Measurements from ENCODE around the gene ZDHHC21.
"Not testable (repeated sequence)": the region's sequence is repeated elsewhere in the genome, so short reads cannot be mapped to it uniquely, and the experiment has no call there.

Gene ZDHHC21

GRCh38 chr9:14678776-14679175, 14.5 kb downstream of the ZDHHC21 start:
- no peak for DNase-seq

- DNase-seq: no peak
Observed at GRCh38 chr9:14677872-14678271, 15.4 kb downstream of the ZDHHC21 start.

DNA sequence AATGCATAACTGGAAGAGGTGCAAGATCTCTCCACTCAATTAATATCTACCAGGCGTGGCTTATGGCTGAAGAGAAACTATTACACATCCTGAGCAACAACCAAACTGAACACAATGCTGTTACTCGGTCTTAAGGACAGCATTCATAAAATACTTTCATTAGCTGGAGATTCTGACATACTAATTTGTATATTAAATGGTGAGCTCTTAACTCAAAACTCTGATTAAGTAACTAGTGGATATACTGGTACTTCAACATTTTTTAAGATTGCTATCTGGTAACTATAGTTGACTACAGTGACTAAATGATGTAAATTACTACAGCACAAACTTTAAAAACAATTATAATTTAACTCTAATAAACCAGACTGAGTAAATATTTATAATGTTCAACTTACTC, 15.8 kb downstream of the ZDHHC21 start:
- DNase-seq: no peak

- DNase-seq: no peak
Observed at GRCh38 chr9:14674630-14675029, 18.6 kb downstream of the ZDHHC21 start.

DNA sequence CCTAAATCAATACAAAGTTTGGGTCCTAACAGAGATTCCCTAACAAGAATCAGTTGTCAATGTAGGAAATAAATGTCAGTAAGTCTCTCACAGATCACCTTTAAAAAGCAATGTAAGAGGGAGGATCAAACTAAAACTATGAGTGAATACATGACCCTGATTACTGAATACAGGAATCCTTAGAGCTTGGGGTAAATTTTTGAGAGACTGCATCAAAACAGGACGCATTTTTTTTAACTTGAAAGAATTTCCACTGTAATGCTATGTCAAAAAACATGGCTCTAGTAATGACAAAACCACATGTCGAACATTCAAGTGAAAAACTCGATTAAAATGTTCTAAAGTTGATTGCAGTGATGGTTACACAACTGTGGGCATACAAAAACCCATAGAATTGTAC, 21.9 kb downstream of the ZDHHC21 start:
- no peak for DNase-seq

DNA sequence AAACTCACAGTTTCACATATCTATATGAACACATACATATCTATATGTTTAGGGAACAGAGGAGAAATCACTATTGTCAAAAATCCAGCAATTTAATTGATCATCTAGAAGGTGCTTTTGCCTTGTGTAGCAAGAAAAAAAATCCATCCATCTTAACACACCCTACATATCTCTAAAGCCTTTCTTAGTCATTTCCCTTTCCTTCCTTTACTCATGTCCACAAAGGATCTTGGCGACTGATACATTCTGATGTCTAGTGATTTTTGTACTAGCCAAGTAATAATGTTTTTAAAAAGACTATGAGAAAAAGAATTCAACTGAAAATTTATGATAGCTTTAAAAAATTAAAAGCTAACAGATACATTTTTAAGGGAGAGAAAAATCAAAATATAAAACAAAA, 22.5 kb downstream of the ZDHHC21 start:
- no peak for DNase-seq

DNA sequence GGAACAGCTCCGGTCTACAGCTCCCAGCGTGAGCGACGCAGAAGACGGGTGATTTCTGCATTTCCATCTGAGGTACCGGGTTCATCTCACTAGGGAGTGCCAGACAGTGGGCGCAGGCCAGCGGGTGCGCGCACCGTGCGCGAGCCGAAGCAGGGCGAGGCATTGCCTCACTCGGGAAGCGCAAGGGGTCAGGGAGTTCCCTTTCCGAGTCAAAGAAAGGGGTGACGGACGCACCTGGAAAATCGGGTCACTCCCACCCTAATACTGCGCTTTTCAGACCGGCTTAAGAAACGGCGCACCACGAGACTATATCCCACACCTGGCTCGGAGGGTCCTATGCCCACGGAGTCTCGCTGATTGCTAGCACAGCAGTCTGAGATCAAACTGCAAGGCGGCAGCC, 29.2 kb downstream of the ZDHHC21 start:
- not testable (repeated sequence) for DNase-seq

GRCh38 chr9:14662060-14662453, 31.2 kb downstream of the ZDHHC21 start:
- no peak for DNase-seq

GRCh38 chr9:14661421-14662059, 31.7 kb downstream of the ZDHHC21 start:
- DNase-seq: no peak

- DNase-seq: no peak
Observed at GRCh38 chr9:14660721-14661120, 32.5 kb downstream of the ZDHHC21 start.

- no peak for DNase-seq
Observed at GRCh38 chr9:14654932-14655331, 38.3 kb downstream of the ZDHHC21 start.

GRCh38 chr9:14653511-14653910, 39.7 kb downstream of the ZDHHC21 start:
- DNase-seq: no peak

GRCh38 chr9:14652729-14653377, 40.4 kb downstream of the ZDHHC21 start:
- no peak for DNase-seq

DNA sequence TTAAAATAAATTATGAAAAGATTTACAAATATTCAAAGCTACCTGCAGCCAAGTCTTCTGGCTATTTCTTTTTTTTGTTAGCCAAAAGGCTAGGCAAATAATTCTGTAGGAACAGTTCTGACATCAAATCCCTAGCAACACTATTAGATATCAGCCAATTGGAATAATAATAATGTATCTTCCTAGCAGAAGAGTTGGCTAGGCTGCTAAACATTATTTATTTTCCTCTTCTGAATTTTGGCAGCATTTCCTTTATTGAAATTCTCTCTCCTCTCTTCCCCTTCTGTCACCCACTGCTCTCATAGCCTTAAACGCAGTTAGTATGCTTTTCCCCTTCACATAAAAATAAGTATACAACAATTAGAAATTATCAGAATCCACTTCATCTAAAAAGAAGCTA, 42.6 kb downstream of the ZDHHC21 start:
- no peak for DNase-seq

- DNase-seq: no peak
Observed at GRCh38 chr9:14645648-14646047, 47.6 kb downstream of the ZDHHC21 start.

DNA sequence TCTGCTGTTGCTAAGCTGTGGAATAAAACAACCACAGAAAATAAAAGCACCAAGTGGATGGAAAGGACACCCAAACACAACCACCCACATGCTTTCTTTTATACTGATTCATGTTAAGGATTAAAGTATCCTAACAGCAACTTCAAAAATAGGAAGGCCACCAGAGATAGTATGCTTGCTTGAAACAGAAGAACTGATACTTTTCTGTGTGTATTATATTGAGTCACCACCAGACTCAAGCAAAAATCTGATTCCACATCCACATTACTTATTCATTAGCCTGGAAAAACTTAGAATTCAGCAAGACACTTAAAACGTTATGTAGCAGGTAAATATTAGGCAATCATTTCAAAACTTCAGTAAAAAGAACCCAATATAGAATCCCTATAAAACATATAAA, 52.3 kb downstream of the ZDHHC21 start:
- DNase-seq: no peak

DNA sequence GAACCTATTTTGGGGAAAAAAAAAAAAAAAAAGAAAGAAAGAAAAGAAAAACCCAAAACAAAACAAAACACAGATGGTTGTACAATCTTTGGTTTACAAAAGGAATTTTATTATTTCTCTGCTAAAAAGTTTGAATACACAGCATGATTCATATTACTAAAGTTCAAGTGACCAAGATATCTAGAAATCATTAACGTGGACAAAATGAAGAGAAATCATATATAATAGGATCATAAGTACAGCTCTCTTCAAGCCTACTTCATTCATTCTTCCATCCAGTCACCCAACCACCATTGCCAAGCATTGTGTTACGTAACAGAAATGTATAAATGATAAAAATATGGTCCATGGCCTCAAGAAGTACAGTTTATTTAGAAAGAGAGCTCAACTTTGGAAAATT, 52.9 kb downstream of the ZDHHC21 start:
- DNase-seq: no peak

- DNase-seq: no peak
Observed at GRCh38 chr9:14633906-14634565, 59.2 kb downstream of the ZDHHC21 start.

DNA sequence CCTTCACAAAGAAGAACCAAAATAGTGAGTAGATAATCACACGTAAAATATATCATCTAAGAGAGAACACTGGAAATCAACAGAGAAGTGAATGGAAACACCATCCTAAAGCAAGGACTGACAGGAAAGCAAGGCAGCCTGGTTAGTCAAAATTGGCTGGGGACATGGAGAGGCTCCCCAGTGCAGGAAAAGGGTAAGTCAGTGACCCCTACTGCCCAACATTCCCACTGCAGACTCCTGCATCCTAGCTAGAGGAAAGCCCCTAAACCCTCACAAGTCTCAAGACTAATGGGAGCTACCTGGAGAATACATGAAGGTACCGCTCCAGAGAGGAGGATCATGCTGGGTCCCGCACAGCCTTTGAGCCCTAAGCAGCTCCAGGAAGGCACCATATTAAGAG, 60.1 kb downstream of the ZDHHC21 start:
- DNase-seq: no peak

- no peak for DNase-seq
Observed at GRCh38 chr9:14627513-14627912, 65.7 kb downstream of the ZDHHC21 start.

DNA sequence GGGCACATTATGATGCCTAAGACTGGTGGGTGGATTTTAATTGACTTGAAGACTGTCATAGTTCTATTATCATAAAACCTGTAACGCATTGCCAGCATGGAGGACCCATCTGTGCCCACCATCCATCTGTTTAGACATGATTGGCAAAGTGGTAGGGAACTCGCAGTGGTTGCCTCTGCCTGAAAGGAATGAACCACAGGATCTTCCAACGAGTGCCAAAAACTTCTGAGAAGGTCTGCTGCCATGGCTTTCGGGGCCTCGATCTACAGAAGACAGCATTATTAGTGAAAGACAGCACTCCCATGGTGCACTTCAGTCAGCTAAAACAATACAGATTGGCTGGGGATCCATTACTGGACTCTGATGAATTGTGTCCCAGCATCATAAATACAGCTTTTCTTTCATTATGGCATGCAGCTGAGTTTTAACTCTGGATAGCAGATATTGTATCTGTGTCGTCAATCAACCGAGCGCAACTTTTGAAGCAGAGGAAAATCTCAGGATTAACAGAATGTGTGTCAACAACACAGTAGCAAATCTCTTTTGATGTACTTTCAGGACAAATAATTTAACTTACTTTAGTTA, 74.3 kb downstream of the ZDHHC21 start:
- DNase-seq: no peak

- no peak for DNase-seq
Observed at GRCh38 chr9:14616188-14616982, 76.8 kb downstream of the ZDHHC21 start.

DNA sequence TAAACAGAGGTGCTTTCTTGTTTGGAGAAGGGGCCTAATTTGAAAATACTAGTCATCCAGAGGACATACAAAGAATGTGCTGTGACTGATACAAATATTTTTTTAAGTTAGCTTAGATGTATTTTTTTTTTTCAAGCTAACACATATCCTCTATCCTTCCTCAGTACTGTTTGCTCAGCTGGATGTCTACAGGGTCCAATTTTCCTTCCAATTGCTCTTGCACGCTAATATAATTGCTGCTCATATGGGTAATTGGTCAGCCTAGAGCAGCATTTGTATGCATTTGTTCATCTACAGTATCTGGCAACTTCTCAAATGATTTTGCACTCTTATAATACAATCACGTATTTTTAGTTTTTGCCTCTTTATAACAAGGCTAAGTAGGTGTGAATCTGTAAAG, 84.7 kb downstream of the ZDHHC21 start:
- no peak for DNase-seq

All from stimulated activated CD4-positive, alpha-beta T cell treated with anti-CD3 and anti-CD28 coated beads, Interleukin-4, amount 100 ng/mL, for 1 hour (primary cell).